HPDE6-E6E7 (cell line): Measurements from ENCODE around the gene BICRA.
"Not testable (repeated sequence)": the region's sequence is repeated elsewhere in the genome, so short reads cannot be mapped to it uniquely, and the experiment has no call there.

Experiments used
- DNase-seq: peaks from one replicate; pipeline ENCODE4 v3.0.0; 2011; ENCODE audit warnings: missing footprints; ENCODE audit errors: extremely low spot score

Gene BICRA

GRCh38 chr19:47631681-47632446 is 22.9 kb downstream of the BICRA start:
- no peak for DNase-seq

GRCh38 chr19:47633517-47633916 is 24.6 kb downstream of the BICRA start:
- DNase-seq, result peak; percentile 89

- DNase-seq, result no peak
These were observed 25.1 kb downstream of the BICRA start for GRCh38 chr19:47633996-47634395.

GRCh38 chr19:47635152-47635754 is 26.3 kb downstream of the BICRA start:
- DNase-seq, result not testable (repeated sequence)

- DNase-seq, result no peak
These were observed 28.6 kb downstream of the BICRA start for GRCh38 chr19:47637550-47637949.

GRCh38 chr19:47641891-47642485 is 33.1 kb downstream of the BICRA start:
- DNase-seq, result no peak

GRCh38 chr19:47643281-47643680 is 34.3 kb downstream of the BICRA start:
- no peak for DNase-seq

- no peak for DNase-seq
These were observed 35.3 kb downstream of the BICRA start for GRCh38 chr19:47644199-47644598.

GRCh38 chr19:47644743-47645482 is 36.0 kb downstream of the BICRA start:
- DNase-seq, result no peak

- DNase-seq, result no peak
These were observed 38.0 kb downstream of the BICRA start for GRCh38 chr19:47646924-47647323.

- DNase-seq, result no peak
These were observed 40.7 kb downstream of the BICRA start for GRCh38 chr19:47649588-47649987.

- no peak for DNase-seq
These were observed 41.8 kb downstream of the BICRA start for GRCh38 chr19:47650700-47651099.

- DNase-seq, result no peak
These were observed 42.2 kb downstream of the BICRA start for GRCh38 chr19:47651132-47651531.

GRCh38 chr19:47651691-47652090 is 42.8 kb downstream of the BICRA start:
- no peak for DNase-seq

GRCh38 chr19:47652285-47652684 is 43.4 kb downstream of the BICRA start:
- DNase-seq, result no peak

GRCh38 chr19:47653856-47654255 is 44.9 kb downstream of the BICRA start:
- no peak for DNase-seq

GRCh38 chr19:47657719-47658118 is 48.8 kb downstream of the BICRA start:
- DNase-seq, result no peak

GRCh38 chr19:47658431-47659348 is 49.8 kb downstream of the BICRA start:
- no peak for DNase-seq

GRCh38 chr19:47660435-47660832 is 51.5 kb downstream of the BICRA start:
- DNase-seq, result peak; percentile 64

- DNase-seq, result no peak
These were observed 52.2 kb downstream of the BICRA start for GRCh38 chr19:47661161-47661560.

GRCh38 chr19:47661611-47662010 is 52.7 kb downstream of the BICRA start:
- DNase-seq, result no peak
